Stimulated activated CD8-positive, alpha-beta memory T cell treated with anti-CD3 and anti-CD28 coated beads, Interleukin-12 subunit alpha, Interleukin-12 subunit beta, amount 100 ng/mL, for 4 hours (primary cell): Measurements from ENCODE around the gene GPC6.

Source experiments
- DNase-seq: peaks from one replicate; pipeline ENCODE4 v3.0.0-alpha.2; 2020; ENCODE audit warnings: low read depth

Gene GPC6

GRCh38 chr13:93562676-93563075, 336.1 kb downstream of the GPC6 start:
- DNase-seq: no peak

DNA sequence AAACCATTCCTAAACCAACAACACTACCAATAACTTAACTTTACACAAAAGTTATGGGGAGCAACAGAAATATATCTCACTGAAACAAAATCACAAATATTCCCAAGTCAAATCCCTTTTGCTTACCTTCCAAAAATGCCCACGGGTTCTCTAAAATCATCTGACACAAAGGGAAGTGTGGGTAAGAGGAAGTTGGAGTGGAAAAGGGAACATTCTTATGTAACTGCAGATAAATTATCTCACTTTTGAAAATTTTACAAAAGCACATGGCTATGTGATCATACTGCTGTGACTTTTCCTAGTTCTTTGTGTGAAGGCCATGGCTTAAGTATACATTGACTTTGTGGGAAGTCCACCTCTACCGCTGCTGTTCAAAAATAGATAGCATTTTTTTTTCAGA, 350.5 kb downstream of the GPC6 start:
- no peak for DNase-seq

DNA sequence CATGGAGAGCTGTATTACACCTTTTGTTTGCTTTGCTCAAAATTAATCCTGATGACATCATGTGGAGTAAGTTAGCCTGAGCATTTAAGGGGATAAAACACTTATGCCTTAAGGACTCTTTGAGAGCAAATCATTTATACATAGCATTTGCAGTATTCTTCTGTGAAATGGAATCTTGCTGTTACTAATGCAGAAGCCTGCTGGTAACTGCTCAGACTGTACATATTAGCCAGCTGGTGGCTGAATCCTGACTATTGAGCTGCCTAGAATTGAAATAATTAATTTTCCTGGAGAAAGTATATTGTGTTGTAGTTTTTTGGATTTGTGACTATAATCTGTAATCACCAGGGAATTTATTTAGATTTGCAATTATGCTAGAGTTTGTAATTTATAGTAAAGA, 363.2 kb downstream of the GPC6 start:
- DNase-seq: no peak

GRCh38 chr13:93603043-93603442, 376.4 kb downstream of the GPC6 start:
- DNase-seq: no peak

DNA sequence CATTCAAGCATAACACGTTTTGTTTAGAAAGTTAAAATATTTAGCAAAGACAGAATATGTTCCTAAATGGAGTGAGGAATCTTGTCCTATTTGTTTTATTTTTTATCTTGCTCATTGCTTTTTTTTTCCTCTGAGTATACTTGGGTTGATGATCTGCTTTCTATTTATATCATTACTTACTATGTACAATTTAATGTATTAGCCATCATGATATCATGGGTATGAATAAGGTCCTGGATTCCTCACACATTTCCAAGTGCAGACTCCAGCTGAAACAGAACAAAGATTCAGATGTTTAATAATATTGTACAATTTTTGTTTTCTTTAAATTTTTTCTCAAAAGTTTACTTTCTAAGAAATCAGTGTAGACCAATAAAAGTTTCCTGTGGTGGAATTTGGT, 388.2 kb downstream of the GPC6 start:
- no peak for DNase-seq

DNA sequence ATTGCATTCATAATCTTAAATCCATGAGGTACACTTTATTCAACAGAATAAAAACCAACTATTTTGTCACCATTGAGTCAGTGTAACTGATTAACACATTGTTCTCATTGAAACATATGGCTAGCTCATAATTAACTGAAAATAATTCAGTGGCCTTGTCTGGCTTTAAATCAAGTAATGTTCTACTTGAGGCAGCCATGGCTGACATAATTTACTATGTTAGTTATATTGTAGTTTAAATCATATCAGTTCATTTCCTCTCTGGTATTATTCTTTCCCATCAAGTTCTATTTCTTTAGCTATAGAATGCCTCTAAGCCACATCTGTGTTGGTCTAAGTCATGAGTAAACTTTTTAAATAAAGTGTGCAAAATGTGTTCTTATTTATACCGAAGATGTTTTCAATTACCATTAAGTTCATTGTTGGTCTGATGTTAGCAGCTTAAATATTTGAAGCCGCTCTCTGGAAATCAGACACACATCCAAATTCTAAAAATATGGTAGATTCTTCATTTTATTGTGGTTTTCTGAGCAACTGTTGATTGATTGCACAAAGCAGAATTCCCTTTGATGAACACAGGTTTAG, 393.7 kb downstream of the GPC6 start:
- DNase-seq: no peak

DNA sequence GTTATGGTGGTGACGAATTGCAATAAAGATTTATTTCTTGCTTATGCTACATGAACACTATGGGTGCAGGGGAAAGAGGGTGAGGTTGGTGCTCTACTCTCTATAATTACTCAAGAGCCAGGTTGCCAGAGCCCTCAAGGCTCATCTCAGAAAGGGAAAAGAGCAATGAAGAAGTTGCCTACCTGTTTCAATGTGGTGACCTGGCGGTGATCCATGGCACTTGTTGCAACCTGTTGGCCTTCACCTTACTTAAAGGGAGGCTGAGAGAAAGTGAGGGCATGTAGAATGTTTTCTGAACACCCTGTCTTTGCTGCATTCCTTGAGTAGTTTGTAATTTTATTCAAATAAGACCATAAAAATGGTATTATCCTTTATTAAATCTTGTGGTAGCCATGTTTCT, 394.4 kb downstream of the GPC6 start:
- no peak for DNase-seq

GRCh38 chr13:93621966-93622365, 395.4 kb downstream of the GPC6 start:
- DNase-seq: no peak

DNA sequence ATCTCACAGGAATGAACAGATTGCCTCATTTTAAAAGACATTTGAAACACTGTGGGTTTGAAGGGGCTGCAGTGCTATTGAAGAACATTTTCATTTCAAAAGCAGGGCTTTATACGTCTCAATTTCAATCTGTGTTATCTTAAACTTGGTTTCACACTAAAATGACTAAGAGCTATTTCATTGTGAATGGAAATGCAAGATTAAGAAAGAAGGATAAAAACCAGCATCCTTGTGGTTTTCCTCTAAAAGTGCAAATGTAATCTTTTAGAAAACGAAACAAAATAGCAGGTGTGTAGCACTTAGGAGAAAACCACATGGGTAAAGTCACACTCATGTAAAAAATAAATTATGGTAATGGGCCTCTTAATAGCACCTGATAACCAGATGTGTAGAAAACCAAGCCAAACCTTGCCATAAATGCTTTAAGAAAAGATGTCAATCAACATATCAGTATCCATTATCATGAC, 397.7 kb downstream of the GPC6 start:
- DNase-seq: no peak

- no peak for DNase-seq
Measured at GRCh38 chr13:93625536-93625935, 398.9 kb downstream of the GPC6 start.

GRCh38 chr13:93628136-93628797, 401.7 kb downstream of the GPC6 start:
- no peak for DNase-seq

DNA sequence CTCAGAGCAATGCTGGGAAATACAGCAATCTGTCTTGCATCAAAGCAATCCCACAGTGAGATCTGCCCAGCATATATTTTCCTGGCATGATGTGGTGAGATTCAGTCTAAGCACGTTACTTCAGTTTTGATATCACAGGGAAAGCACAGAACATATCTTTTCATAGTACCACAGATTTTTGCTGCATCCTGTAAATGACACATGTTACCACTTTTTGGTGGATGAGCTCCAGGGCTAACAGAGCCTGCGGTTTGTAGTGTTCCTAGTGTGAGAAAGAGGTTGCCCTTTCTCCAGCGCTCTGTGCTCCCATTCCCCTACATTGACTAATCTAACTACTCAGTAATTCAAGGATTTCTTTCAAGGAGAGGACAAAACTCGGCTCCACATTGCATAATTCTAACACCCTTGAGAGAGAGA, 409.0 kb downstream of the GPC6 start:
- no peak for DNase-seq

GRCh38 chr13:93637852-93638251, 411.2 kb downstream of the GPC6 start:
- DNase-seq: no peak

GRCh38 chr13:93640452-93640851, 413.8 kb downstream of the GPC6 start:
- DNase-seq: no peak

GRCh38 chr13:93646245-93646644, 419.6 kb downstream of the GPC6 start:
- no peak for DNase-seq

DNA sequence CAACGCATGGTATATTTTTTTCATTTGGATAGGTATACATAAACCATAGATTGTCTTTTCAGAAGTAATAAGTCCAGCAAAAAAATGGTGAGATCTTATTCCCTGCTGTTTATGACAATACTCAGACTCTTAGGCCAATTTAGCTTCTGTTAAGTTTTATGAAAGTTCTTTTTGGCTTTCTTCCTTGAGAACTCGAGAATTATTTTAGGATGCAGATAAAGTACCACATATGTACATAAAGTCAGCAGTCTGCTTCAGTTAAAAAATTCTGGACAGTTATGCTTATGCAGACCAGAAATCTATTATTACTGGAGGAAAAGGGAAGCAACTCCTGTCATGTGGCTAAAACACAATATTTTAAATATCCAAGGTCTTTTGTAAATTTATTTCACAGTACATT, 422.9 kb downstream of the GPC6 start:
- DNase-seq: no peak

GRCh38 chr13:93653776-93654175, 427.2 kb downstream of the GPC6 start:
- DNase-seq: no peak

DNA sequence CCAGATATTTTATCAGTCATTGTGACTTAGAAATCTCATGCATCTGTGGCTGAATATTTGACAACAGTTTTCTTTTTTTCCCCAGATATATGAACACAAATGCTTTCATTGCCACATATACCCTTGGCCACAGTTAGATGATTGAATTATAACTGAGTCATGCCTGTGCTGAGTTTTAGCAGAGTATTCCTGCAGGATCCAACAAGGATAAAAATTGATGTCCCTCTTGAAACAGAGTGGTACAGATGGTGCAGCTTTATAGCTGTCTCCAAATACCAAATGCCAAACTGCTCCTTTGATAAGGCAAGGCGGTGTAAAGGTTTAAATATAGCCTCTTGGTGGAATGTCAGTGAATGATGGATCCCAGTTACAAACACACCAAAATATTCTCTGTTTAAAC, 428.5 kb downstream of the GPC6 start:
- no peak for DNase-seq

DNA sequence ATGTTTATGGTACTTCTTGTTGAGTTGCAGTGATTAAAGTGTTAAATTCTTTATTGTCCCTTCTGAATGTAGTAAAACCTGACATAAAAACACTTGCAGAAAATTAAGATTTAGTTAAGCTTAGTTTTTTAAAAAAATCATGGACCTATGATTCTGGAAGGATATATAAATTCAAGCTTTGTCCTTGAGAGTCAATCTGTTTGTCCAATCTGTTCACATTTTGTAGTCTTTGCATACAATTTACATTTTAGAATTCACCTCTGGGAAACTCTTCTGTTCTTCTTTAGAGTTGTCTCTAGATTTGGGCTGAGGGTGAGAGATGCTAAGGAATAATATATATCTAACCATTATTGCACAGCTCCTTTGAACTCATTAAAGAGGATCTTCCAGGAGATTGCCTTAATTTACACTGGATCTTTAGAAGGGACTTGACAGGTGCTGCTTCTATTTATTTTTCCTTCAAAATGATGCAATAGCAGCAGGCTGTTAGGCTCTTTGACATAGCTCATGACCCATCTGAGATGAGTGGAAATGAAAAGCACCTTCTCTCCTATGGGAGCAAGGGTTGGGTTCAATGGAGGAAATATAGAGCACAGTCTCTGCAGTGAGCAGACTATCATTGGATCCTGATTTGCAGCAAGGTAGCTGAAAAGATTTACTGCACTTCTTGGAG, 433.9 kb downstream of the GPC6 start:
- no peak for DNase-seq

DNA sequence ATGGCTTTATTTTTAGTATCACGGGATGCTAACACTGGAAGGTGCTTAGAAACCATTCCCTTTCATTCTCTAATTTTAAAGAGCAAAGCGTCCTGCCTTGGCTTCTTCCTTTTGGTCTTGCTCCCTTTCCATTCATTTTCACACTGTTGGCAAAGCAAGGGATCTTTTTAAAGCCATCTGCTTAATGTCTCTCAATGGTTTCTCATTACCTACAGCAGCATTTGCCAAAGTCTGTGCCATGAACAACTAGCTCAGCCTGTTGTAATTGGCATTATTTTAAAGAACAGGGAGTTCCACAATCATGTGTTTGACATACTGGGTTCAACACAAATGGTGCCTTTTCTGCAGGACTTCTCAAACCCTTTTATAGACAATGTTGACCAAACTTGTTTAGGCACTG, 444.3 kb downstream of the GPC6 start:
- no peak for DNase-seq

DNA sequence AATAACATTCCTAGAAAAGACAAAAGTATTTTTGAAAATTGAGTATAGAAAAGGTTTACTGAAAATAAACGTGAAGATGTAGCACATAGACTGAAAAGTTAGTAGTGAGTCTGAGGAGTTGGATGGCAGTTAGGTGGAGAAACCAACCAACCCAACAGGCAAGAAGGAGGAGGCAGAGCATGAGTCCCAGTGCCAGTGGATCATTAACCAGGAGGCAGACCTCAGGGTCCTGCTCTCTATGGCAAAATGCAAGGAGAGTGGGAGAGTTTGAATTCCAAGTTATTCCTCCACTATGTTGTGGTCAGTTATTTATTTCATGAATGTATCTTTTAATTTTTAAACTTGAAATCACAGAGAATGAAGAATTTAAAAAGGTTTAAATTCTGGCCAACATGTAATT, 446.4 kb downstream of the GPC6 start:
- no peak for DNase-seq

DNA sequence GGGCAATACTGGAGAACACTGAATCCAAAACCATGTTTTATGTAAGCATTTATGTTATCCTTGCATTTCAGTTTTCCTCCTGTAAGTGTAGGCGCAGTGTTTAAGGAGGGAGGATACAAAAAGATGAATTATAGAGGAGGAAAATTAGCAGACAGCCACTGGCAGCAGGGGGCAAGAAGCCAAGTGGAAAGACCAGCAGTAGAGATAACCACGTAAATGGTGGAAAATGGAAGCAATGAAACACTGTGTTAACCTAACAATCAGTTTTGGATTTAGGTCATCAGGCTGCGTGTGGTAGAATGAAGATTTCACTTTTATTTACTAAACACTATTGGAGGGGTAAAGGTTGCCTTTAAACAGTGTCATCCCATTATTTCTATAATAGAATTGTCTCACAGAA, 447.3 kb downstream of the GPC6 start:
- no peak for DNase-seq

GRCh38 chr13:93674337-93674755, 447.7 kb downstream of the GPC6 start:
- DNase-seq: no peak

DNA sequence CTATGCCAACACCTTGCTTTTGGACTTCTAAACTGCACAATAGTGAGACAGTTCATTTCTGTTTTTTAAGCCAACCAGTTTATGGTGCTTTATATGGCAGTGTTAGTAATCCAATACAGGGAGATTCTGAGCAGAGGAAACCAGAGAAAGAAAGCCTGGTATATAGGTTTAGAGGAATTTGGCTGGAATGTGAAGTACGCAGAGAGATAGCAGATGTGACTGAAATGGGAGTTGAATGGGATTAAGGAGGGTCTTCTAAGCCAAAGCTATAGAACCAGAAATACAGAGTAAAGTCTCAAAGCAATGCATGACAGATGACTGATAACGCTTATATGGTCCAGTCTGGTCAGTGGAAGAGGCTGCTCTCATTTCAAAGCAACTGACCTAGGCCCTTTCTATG, 453.7 kb downstream of the GPC6 start:
- DNase-seq: no peak
